Esophagus mucosa (tissue), 1 donor: ENCODE results near the gene SMARCD1. TPM values are rescaled to one million over a fixed set of nuclear protein-coding genes. Genes with fewer than 3 reads are reported as not detected.
"Not testable (repeated sequence)": the region's sequence is repeated elsewhere in the genome, so short reads cannot be mapped to it uniquely, and the experiment has no call there.

Source experiments
- ATAC-seq: fragments of 200-7000 bp; cut with Tn5 transposase; one replicate; pipeline ENCODE4 v1.9.1; 2020
- total RNA-seq: library from RNA; stranded (reverse); gene quantifications from one replicate; pipeline ENCODE4 v1.2.4, GENCODE V29; 2023
- donor health status: DM: yes; HTN: yes; CAD: no.

SMARCD1 gene
- total RNA-seq, 1 donor from 2014 or later, result 28.8 TPM

- no peak for ATAC-seq
Measured at GRCh38 chr12:50078281-50078680, 6.9 kb upstream of the SMARCD1 start.

- ATAC-seq, result no peak
Measured at GRCh38 chr12:50079771-50080170, 5.4 kb upstream of the SMARCD1 start.

GRCh38 chr12:50081096-50081808, 3.9 kb upstream of the SMARCD1 start:
- ATAC-seq, result no peak

- no peak for ATAC-seq
Measured at GRCh38 chr12:50082644-50083043, 2.5 kb upstream of the SMARCD1 start.

GRCh38 chr12:50083301-50083700, 1.8 kb upstream of the SMARCD1 start:
- no peak for ATAC-seq

- ATAC-seq, result not testable (repeated sequence)
Measured at GRCh38 chr12:50084409-50084774, 750 bp upstream of the SMARCD1 start.

- no peak for ATAC-seq
Measured at GRCh38 chr12:50085615-50086072, 502 bp downstream of the SMARCD1 start.

- no peak for ATAC-seq
Measured at GRCh38 chr12:50086148-50086547, 1.0 kb downstream of the SMARCD1 start.

- no peak for ATAC-seq
Measured at GRCh38 chr12:50087151-50087550, 2.0 kb downstream of the SMARCD1 start.

- ATAC-seq, result peak; percentile 27
Measured at GRCh38 chr12:50087995-50088394, 2.9 kb downstream of the SMARCD1 start.

GRCh38 chr12:50088577-50089335, 3.6 kb downstream of the SMARCD1 start:
- ATAC-seq, result peak; percentile 64

- ATAC-seq, result no peak
Measured at GRCh38 chr12:50089730-50090129, 4.6 kb downstream of the SMARCD1 start.

- no peak for ATAC-seq
Measured at GRCh38 chr12:50090391-50090790, 5.2 kb downstream of the SMARCD1 start.

- no peak for ATAC-seq
Measured at GRCh38 chr12:50097952-50098351, 12.8 kb downstream of the SMARCD1 start.

GRCh38 chr12:50099302-50100008, 14.3 kb downstream of the SMARCD1 start:
- peak; percentile 65 for ATAC-seq

- ATAC-seq, result no peak
Measured at GRCh38 chr12:50100561-50100960, 15.4 kb downstream of the SMARCD1 start.

GRCh38 chr12:50101663-50102062, 16.5 kb downstream of the SMARCD1 start:
- no peak for ATAC-seq

GRCh38 chr12:50102131-50102531, 17.0 kb downstream of the SMARCD1 start:
- no peak for ATAC-seq

- no peak for ATAC-seq
Measured at GRCh38 chr12:50102646-50103309, 17.6 kb downstream of the SMARCD1 start.

- ATAC-seq, result no peak
Measured at GRCh38 chr12:50103351-50103750, 18.2 kb downstream of the SMARCD1 start.

GRCh38 chr12:50103767-50104321, 18.7 kb downstream of the SMARCD1 start, which contains the start of gene GPD1:
GPD1 (plus strand) TSS chr12:50104008; CDS start chr12:50104051, 43 bp downstream.
- peak; percentile 85 for ATAC-seq
